Suprapubic skin (tissue), 4 donors: ENCODE results near the gene BFSP1. TPM values are rescaled to one million over a fixed set of nuclear protein-coding genes. Genes with fewer than 3 reads are reported as not detected.

ENCODE experiments used
- DNase-seq, 2 donors: peaks; one replicate each; pipeline ENCODE4 v3.0.0-alpha.2; 2019; ENCODE audit warnings: low spot score in 2 of 2
- H3K27ac ChIP-seq: fragments of 200-600 bp; sonication (generic); one replicate; pipeline ENCODE4 v1.5.1; 2019
- H3K27me3 ChIP-seq: fragments of 200-600 bp; sonication (generic); one replicate; pipeline ENCODE4 v1.5.1; 2019
- H3K36me3 ChIP-seq: fragments of 200-600 bp; sonication (generic); one replicate; pipeline ENCODE4 v1.5.1; 2019
- H3K4me1 ChIP-seq: fragments of 200-600 bp; sonication (generic); one replicate; pipeline ENCODE4 v1.5.1; 2019
- H3K4me3 ChIP-seq: fragments of 200-600 bp; sonication (generic); one replicate; pipeline ENCODE4 v1.5.1; 2019; ENCODE audit warnings: mild to moderate bottlenecking
- H3K9me3 ChIP-seq: fragments of 200-600 bp; sonication (generic); one replicate; pipeline ENCODE4 v1.5.1; 2019
- CTCF ChIP-seq, 2 donors: fragments of 200-600 bp in 1 of 2; fragments of 450-650 bp in 1 of 2; sonication (generic) in 1 of 2; IDR thresholded peaks; one replicate each; pipeline ENCODE4 v1.5.1; 2016 to 2019; ENCODE audit warnings: antibody characterized with exemption in 2 of 2, mild to moderate bottlenecking in 1 of 2, moderate library complexity in 1 of 2
- EP300 ChIP-seq: sonication (generic); formaldehyde crosslinking; IDR thresholded peaks from one replicate; pipeline ENCODE4 v1.6.1; 2017; ENCODE audit warnings: antibody characterized with exemption
- POLR2A ChIP-seq, 2 donors: fragments of 450-650 bp; IDR thresholded peaks; one replicate each; pipeline ENCODE4 v1.6.1; 2017; ENCODE audit warnings: antibody characterized with exemption in 2 of 2, mild to moderate bottlenecking in 2 of 2, moderate library complexity in 2 of 2
- POLR2AphosphoS5 ChIP-seq, 3 donors: sonication (generic); formaldehyde crosslinking; IDR thresholded peaks; one replicate each; pipeline ENCODE4 v1.6.1; 2017; ENCODE audit warnings: antibody characterized with exemption in 3 of 3
- WGBS: methylation state at CpG from one replicate; pipeline ENCODE4 v1.1.5; 2018; 5-methylcytosine and 5-hydroxymethylcytosine counted together
- total RNA-seq, 4 donors: library from RNA; depleted of rRNA; stranded (reverse); fragments of >200 nt; gene quantifications; one replicate each; pipeline ENCODE4 v1.1.0, GENCODE V29; 2016

Gene BFSP1
- total RNA-seq, 4 donors from 2014 or later, result 0.85 to 1.7 (median 1.4) TPM

- Histone ChIP-seq H3K4me1 (no peaks in the 10 kb centered on the region), H3K27ac (no peak overlapping the region), H3K27me3 (no peaks in the 10 kb centered on the region), H3K4me3 (no peak overlapping the region), H3K9me3 (no peaks in the 10 kb centered on the region), H3K36me3 (no peaks in the 10 kb centered on the region)
- no peak for DNase-seq
- 84% methylated on average over 10 of the region's 10 CpGs for WGBS
- TF ChIP-seq EP300 (no peak), CTCF (IDR thresholded peaks at IDR 0.05) (no peak), POLR2AphosphoS5 (IDR thresholded peaks at IDR 0.05) (no peak), POLR2A (IDR thresholded peaks at IDR 0.05) (no peak)
Observed at GRCh38 chr20:17471606-17472187, 59.5 kb downstream of the BFSP1 start.

- Histone ChIP-seq H3K4me3 (no peak overlapping the region), H3K27me3 (no peaks in the 10 kb centered on the region), H3K36me3 (no peaks in the 10 kb centered on the region), H3K4me1 (no peaks in the 10 kb centered on the region), H3K9me3 (no peaks in the 10 kb centered on the region), H3K27ac (no peak overlapping the region)
- TF ChIP-seq POLR2AphosphoS5 (IDR thresholded peaks at IDR 0.05), result no peak
- no peak for TF ChIP-seq EP300
- TF ChIP-seq POLR2A (IDR thresholded peaks at IDR 0.05), result no peak
- TF ChIP-seq CTCF (IDR thresholded peaks at IDR 0.05), result no peak
- peak in 1 of 2 donors; percentile 44 for DNase-seq
- 92% methylated on average over 9 of the region's 9 CpGs for WGBS
Observed at GRCh38 chr20:17470973-17471372, 60.2 kb downstream of the BFSP1 start.

GRCh38 chr20:17470521-17470920 lies 60.7 kb downstream of the BFSP1 start:
- TF ChIP-seq POLR2A (IDR thresholded peaks at IDR 0.05) (no peak), POLR2AphosphoS5 (IDR thresholded peaks at IDR 0.05) (no peak), EP300 (no peak), CTCF (IDR thresholded peaks at IDR 0.05) (no peak)
- no peaks in the 10 kb centered on the region for H3K9me3 ChIP-seq
- no peaks in the 10 kb centered on the region for H3K36me3 ChIP-seq
- H3K27me3 ChIP-seq, result no peaks in the 10 kb centered on the region
- WGBS, result 88% methylated on average over 5 of the region's 5 CpGs
- H3K27ac ChIP-seq, result no peak overlapping the region
- no peak overlapping the region for H3K4me3 ChIP-seq
- no peaks in the 10 kb centered on the region for H3K4me1 ChIP-seq
- peak in 1 of 2 donors; percentile 40 for DNase-seq

GRCh38 chr20:17469246-17470030 lies 61.7 kb downstream of the BFSP1 start:
- 83% methylated on average over 6 of the region's 7 CpGs for WGBS
- TF ChIP-seq POLR2AphosphoS5 (IDR thresholded peaks at IDR 0.05), result no peak
- TF ChIP-seq CTCF (IDR thresholded peaks at IDR 0.05), result no peak
- TF ChIP-seq EP300, result no peak
- TF ChIP-seq POLR2A (IDR thresholded peaks at IDR 0.05), result no peak
- DNase-seq, result peak in 1 of 2 donors; percentile 23

GRCh38 chr20:17468073-17468840 lies 62.9 kb downstream of the BFSP1 start:
- Histone ChIP-seq H3K27me3 (no peaks in the 10 kb centered on the region), H3K4me3 (no peak overlapping the region), H3K9me3 (no peaks in the 10 kb centered on the region), H3K4me1 (no peaks in the 10 kb centered on the region), H3K36me3 (no peaks in the 10 kb centered on the region), H3K27ac (no peak overlapping the region)
- TF ChIP-seq POLR2AphosphoS5 (IDR thresholded peaks at IDR 0.05) (no peak), POLR2A (IDR thresholded peaks at IDR 0.05) (no peak), EP300 (no peak), CTCF (IDR thresholded peaks at IDR 0.05) (no peak)
- WGBS, result 68% methylated on average over 13 of the region's 24 CpGs
- peak in 1 of 2 donors; percentile 72 for DNase-seq

More at GRCh38 chr20:17469246-17470030, 61.7 kb downstream of the BFSP1 start:
- H3K4me3 ChIP-seq, result no peak overlapping the region
- H3K27me3 ChIP-seq, result no peaks in the 10 kb centered on the region
- H3K36me3 ChIP-seq, result no peaks in the 10 kb centered on the region
- H3K4me1 ChIP-seq, result no peaks in the 10 kb centered on the region
- H3K9me3 ChIP-seq, result no peaks in the 10 kb centered on the region
- H3K27ac ChIP-seq, result no peak overlapping the region
